Activated T-cell treated with anti-CD3 and anti-CD28 coated beads, Interleukin-2, amount 50 U/mL, for 72 hours (primary cell): ENCODE measurements around the gene APIP. TPM values are rescaled to one million over a fixed set of nuclear protein-coding genes. Genes with fewer than 3 reads are reported as not detected.

Source experiments
- ATAC-seq, 2 donors: fragments of 150-1000 bp; cut with Tn5 transposase; replicated peaks in 1 of 2; 2 replicates each; pipeline ENCODE4 v1.10.0; 2021; ENCODE audit warnings: moderate library complexity in 2 of 2, mild to moderate bottlenecking in 1 of 2
- DNase-seq, 2 donors: peaks; one replicate each; pipeline ENCODE4 v3.0.0; 2021 to 2022; ENCODE audit warnings: mixed read lengths in 1 of 2
- H3K27ac Mint-ChIP-seq: one replicate; pipeline ENCODE4 v1.8.0; 2022; ENCODE audit warnings: mild to moderate bottlenecking, moderate library complexity, mixed read lengths
- H3K27me3 Mint-ChIP-seq: one replicate; pipeline ENCODE4 v1.8.0; 2022; ENCODE audit warnings: low read depth, mixed read lengths
- H3K36me3 Mint-ChIP-seq, 2 donors: one replicate each; pipeline ENCODE4 v1.8.0; 2022; ENCODE audit warnings: mixed read lengths in 2 of 2, mild to moderate bottlenecking in 1 of 2; ENCODE audit not compliant: insufficient read depth in 2 of 2
- H3K4me1 Mint-ChIP-seq: one replicate; pipeline ENCODE4 v1.8.0; 2022; ENCODE audit warnings: low read depth, mixed read lengths
- H3K4me3 Mint-ChIP-seq, 2 donors: one replicate each; pipeline ENCODE4 v1.8.0; 2022; ENCODE audit warnings: mild to moderate bottlenecking in 2 of 2, mixed read lengths in 2 of 2, moderate library complexity in 2 of 2
- H3K9me3 Mint-ChIP-seq, 2 donors: one replicate each; pipeline ENCODE4 v1.8.0; 2022; ENCODE audit warnings: mixed read lengths in 2 of 2
- total RNA-seq, 2 donors: library from RNA; stranded (reverse); gene quantifications; one replicate each; pipeline ENCODE4 v1.2.3, GENCODE V29; 2022

The APIP gene
- total RNA-seq, 2 donors from 2014 or later, result 30.9 to 33.1 TPM

DNA sequence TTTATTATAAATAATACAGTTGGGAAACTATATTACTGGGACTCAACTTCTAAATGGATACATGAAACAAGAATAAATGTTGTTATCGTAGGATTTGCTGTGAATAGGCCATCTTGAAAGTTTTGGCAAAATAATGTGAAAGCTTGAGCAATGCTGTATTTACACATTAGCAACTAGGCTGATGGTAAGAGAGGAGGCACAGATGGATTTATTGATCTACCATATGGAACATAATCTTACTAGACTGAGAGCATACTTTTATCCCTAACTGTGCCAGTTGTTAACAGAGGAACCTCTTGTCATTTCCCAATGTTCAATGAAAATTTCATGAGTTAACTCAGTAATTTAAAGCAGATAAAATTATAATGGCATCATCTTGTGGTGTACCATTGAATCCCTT is 22.8 kb downstream of the APIP start:
- no peak overlapping the region for H3K4me3 Mint-ChIP-seq
- H3K4me1 Mint-ChIP-seq, result no peaks in the 10 kb centered on the region
- DNase-seq (no peak), ATAC-seq (no peak)
- H3K9me3 Mint-ChIP-seq, result peaks cover 7% of the 10 kb centered on the region in 2 donors
- peaks cover 9 to 12% of the 10 kb centered on the region in 2 donors for H3K36me3 Mint-ChIP-seq
- no peak overlapping the region for H3K27ac Mint-ChIP-seq
- H3K27me3 Mint-ChIP-seq, result no peaks in the 10 kb centered on the region

DNA sequence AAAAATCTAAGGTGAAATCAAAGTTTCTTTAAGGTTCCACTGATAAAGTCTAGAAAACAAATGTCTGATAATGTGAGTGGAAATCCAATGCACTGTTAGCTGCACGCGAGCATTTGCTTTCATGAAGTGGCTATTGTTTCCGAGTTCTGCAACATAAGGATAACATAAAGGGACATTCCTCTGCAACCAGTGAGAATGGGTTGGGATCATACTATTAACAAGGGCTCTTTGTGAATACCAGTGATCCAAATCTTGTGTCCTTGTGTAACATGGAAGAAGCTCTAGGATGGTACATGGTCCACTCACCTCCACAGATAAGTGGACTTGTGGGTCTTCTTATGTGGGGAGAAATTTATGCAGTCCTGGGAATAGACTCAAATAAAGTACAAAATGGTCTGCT is 24.6 kb downstream of the APIP start:
- Mint-ChIP-seq H3K4me3 (no peak overlapping the region), H3K4me1 (no peaks in the 10 kb centered on the region), H3K27ac (no peak overlapping the region), H3K36me3 (peaks cover 5 to 8% of the 10 kb centered on the region in 2 donors), H3K9me3 (peaks cover 5 to 6% of the 10 kb centered on the region in 2 donors), H3K27me3 (no peaks in the 10 kb centered on the region)
- ATAC-seq (no peak), DNase-seq (no peak)

DNA sequence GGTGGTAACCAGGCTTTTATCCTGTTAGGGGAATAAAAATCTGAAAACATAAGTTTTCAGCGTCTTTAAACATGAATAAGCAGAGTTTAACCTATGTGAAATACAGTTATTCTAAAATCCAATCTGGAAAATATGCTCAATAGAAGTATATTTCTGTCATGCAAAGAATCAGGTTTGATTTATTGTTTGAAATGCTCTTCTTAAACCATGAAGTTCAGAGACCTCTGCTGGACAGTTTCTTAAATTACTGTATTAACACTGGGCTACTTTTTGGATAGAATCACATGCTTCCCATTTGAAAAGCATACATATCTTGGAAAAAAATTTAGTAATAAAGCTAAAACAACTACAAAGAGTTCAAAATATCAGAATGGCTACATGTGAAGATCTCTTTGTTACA is 25.4 kb downstream of the APIP start:
- Mint-ChIP-seq H3K4me3 (no peak overlapping the region), H3K36me3 (peaks cover 0 to under 1% of the 10 kb centered on the region in 2 donors), H3K27me3 (no peaks in the 10 kb centered on the region), H3K4me1 (no peaks in the 10 kb centered on the region), H3K27ac (no peak overlapping the region), H3K9me3 (no peaks in the 10 kb centered on the region)
- DNase-seq (no peak), ATAC-seq (no peak)

DNA sequence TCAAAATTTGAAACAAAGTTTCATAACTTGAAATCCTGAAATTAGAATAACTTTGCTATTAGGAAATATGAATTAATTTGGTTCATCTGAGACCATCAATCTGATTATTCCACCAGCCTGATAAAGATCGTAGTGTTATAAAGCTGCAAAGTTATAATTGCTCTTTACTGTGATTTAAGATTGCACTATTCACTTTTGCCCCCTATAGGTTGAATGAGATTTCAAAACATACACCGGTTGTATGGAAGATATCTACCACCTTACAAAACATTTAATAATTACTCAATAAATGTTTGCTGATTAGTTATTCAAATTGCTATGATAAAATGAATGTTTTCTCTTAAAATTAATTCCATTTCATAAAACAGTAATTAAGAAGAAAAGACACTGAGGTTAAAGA is 26.1 kb downstream of the APIP start:
- Mint-ChIP-seq H3K27ac (no peak overlapping the region), H3K9me3 (no peaks in the 10 kb centered on the region), H3K4me1 (no peaks in the 10 kb centered on the region), H3K4me3 (no peak overlapping the region), H3K27me3 (no peaks in the 10 kb centered on the region), H3K36me3 (no peaks in the 10 kb centered on the region)
- DNase-seq (no peak), ATAC-seq (no peak)

DNA sequence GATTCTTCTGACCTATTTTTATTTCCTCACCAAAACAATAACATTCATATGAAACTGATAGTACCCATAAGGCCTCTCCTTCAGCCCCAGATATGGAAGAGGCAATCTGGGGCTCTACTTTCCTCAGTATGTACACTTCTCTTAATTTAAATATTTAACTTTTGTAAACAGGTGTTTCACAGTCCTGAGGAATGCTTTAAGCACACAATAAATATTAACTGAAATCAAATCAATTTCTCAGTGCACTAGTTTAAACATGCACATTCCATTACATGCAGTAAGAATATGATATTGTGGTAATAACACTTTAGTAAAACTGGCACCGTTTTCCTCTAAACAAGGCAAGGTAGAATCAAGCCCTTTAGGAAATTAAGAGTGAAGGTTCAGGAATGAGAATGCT is 28.9 kb downstream of the APIP start:
- H3K36me3 Mint-ChIP-seq, result peaks cover 2 to 4% of the 10 kb centered on the region in 2 donors
- no peak for ATAC-seq
- no peak overlapping the region for H3K4me3 Mint-ChIP-seq
- no peaks in the 10 kb centered on the region for H3K27me3 Mint-ChIP-seq
- no peaks in the 10 kb centered on the region for H3K9me3 Mint-ChIP-seq
- no peaks in the 10 kb centered on the region for H3K4me1 Mint-ChIP-seq
- H3K27ac Mint-ChIP-seq, result no peak overlapping the region
- no peak for DNase-seq

DNA sequence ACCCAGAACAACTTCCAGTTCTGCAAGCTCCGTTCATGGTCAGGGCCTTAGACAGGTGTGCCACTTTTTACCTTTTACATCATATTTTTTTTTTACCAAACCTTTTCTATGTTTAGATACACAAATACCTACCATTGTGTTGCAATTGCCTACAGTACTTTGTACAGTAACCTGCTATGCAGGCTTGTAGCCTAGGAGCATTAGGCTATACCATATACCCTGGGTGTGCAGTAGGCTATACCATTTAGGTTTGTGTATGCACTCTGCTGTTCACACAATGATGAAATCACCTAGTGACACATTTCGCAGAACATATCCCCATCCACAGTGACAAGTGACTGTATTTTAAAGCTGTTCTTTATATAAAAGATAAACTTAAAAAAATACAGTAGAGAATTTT is 29.6 kb downstream of the APIP start:
- no peak overlapping the region for H3K4me3 Mint-ChIP-seq
- DNase-seq, result no peak
- H3K4me1 Mint-ChIP-seq, result no peaks in the 10 kb centered on the region
- no peaks in the 10 kb centered on the region for H3K9me3 Mint-ChIP-seq
- no peak for ATAC-seq
- no peak overlapping the region for H3K27ac Mint-ChIP-seq
- peaks cover 2 to 4% of the 10 kb centered on the region in 2 donors for H3K36me3 Mint-ChIP-seq
- no peaks in the 10 kb centered on the region for H3K27me3 Mint-ChIP-seq

- ATAC-seq (no peak), DNase-seq (no peak)
- no peaks in the 10 kb centered on the region for H3K9me3 Mint-ChIP-seq
- H3K4me1 Mint-ChIP-seq, result no peaks in the 10 kb centered on the region
- no peaks in the 10 kb centered on the region for H3K27me3 Mint-ChIP-seq
- H3K27ac Mint-ChIP-seq, result no peak overlapping the region
- H3K4me3 Mint-ChIP-seq, result no peak overlapping the region
- H3K36me3 Mint-ChIP-seq, result peaks cover 2 to 4% of the 10 kb centered on the region in 2 donors
These were observed 34.3 kb downstream of the APIP start for GRCh38 chr11:34881900-34882299.

DNA sequence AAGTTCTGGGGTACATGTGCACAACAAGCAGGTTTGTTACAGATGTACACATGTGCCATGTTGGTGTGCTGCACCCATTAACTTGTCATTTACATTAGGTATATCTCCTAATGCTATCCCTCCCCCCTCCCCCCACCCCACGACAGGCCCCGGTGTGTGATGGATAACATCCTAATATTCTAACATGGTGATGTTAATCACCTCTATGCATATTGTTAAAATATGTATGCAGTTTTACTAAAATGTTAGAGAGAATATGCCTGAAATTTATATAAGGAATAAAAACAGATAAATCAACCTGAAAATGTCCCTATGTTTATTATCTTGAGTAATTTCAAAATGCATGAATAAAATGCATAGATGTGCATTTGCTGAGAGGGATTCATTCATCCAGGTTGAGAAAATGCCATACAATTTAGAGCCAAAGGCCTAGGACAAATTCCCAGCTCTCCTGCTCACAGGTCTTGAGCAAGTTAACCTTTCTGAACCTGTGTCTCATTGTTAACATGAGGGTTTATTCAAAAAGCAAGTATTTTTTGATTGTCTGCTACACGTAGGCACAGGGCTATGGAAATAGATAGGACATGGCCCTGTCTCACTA is 38.7 kb downstream of the APIP start:
- H3K36me3 Mint-ChIP-seq, result peaks cover 0 to 2% of the 10 kb centered on the region in 2 donors
- H3K4me1 Mint-ChIP-seq, result no peaks in the 10 kb centered on the region
- ATAC-seq (no peak), DNase-seq (no peak)
- no peak overlapping the region for H3K27ac Mint-ChIP-seq
- H3K4me3 Mint-ChIP-seq, result no peak overlapping the region
- no peaks in the 10 kb centered on the region for H3K9me3 Mint-ChIP-seq
- no peaks in the 10 kb centered on the region for H3K27me3 Mint-ChIP-seq

DNA sequence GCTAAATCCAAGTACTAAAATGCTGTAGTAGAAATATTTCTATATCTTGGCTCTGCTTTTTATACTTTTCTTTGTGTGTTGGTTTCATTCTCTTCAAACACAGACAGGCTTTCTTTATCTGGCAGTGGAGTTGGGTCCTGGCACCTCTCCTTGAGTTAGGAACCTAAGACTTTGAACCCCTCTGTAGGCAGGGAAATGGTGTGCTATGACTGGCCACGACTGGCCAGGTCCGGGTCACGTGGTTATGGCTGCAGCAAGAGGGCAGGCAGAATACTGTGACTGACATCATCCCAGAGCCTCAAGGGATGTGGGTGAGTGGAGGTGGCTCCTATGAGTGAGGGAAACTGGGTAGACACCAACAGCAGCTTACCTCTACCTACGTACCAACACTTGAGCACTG is 42.0 kb downstream of the APIP start:
- no peaks in the 10 kb centered on the region for H3K27me3 Mint-ChIP-seq
- no peaks in the 10 kb centered on the region for H3K4me1 Mint-ChIP-seq
- no peak for ATAC-seq
- no peak for DNase-seq
- H3K27ac Mint-ChIP-seq, result no peak overlapping the region
- no peak overlapping the region for H3K4me3 Mint-ChIP-seq
- no peaks in the 10 kb centered on the region for H3K9me3 Mint-ChIP-seq
- peaks cover 0 to 2% of the 10 kb centered on the region in 2 donors for H3K36me3 Mint-ChIP-seq

GRCh38 chr11:34870548-34871196 is 45.5 kb downstream of the APIP start:
- Mint-ChIP-seq H3K36me3 (peaks cover 0 to under 1% of the 10 kb centered on the region in 2 donors), H3K4me1 (no peaks in the 10 kb centered on the region), H3K9me3 (no peaks in the 10 kb centered on the region), H3K27me3 (no peaks in the 10 kb centered on the region), H3K27ac (no peak overlapping the region), H3K4me3 (no peak overlapping the region)
- DNase-seq, result no peak
- ATAC-seq, result no peak

DNA sequence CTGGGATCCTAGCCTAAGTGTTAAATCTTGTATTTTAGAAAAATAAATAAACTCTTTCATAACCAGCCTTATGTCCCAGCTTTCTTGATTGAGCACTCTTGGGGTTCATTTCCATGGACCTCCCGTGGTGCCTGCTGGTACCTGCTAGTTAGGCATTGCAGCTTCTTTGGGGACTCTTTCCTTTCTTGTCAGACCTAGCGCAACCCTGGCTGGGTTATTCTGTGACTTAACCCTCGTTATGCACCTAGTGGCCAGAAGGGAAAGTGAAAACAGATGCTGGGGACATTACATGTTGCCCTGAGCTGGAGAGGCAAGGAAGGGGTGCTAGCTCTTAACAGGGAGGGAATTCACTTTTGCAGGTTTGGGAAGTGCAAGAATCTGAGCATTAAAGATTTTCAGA is 46.8 kb downstream of the APIP start:
- DNase-seq (no peak), ATAC-seq (no peak)

DNA sequence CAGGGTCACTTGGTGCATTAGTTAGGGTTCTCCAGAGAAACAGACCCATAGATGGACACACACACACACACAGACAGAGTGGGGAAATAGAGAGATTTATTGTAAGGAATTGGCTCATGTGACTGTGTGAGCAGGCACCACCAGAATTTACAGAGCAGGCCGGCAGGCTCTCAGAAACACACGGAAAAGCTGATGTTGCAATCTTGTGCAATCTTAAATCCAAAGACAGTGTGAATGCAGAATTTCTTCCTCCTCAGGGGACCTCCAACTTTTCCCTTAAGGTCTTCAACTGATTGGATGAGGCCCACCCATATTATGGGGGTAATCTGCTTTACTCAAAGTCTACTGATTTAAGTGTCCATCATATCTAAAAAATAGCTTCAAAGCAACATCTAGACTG is 49.8 kb downstream of the APIP start:
- H3K27ac Mint-ChIP-seq, result no peak overlapping the region
- ATAC-seq, result no peak

More for the DNA sequence above, 46.8 kb downstream of the APIP start:
- Mint-ChIP-seq H3K9me3 (no peaks in the 10 kb centered on the region), H3K4me1 (no peaks in the 10 kb centered on the region), H3K4me3 (no peak overlapping the region), H3K27ac (peak overlapping the region; percentile 12), H3K36me3 (no peaks in the 10 kb centered on the region), H3K27me3 (no peaks in the 10 kb centered on the region)

DNA sequence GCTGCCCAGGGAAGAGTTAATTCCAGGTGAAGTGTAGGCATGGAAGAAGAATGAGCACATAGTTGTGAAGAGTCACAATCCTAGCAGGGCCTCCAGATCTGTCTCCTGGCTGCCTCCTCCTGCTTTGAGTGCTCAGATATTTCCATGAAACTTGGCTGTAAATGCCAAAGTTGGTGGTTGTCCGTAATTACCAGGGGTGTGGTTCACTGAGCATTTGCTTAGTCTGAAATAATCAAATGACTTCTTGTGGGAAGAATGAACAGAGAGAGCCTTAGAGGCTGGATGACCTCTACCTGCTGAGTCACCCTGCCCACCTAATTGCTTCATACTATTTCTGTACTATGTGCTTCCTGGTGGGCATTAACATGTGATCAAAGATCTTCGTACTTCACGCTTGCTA is 50.9 kb downstream of the APIP start:
- Mint-ChIP-seq H3K4me3 (no peak overlapping the region), H3K27me3 (no peaks in the 10 kb centered on the region), H3K36me3 (no peaks in the 10 kb centered on the region), H3K27ac (no peak overlapping the region), H3K4me1 (no peaks in the 10 kb centered on the region), H3K9me3 (no peaks in the 10 kb centered on the region)
- DNase-seq, result no peak
- no peak for ATAC-seq

More for the DNA sequence above, 49.8 kb downstream of the APIP start:
- H3K36me3 Mint-ChIP-seq, result no peaks in the 10 kb centered on the region
- H3K27me3 Mint-ChIP-seq, result no peaks in the 10 kb centered on the region
- no peak overlapping the region for H3K4me3 Mint-ChIP-seq
- DNase-seq, result no peak
- H3K9me3 Mint-ChIP-seq, result no peaks in the 10 kb centered on the region
- H3K4me1 Mint-ChIP-seq, result no peaks in the 10 kb centered on the region

DNA sequence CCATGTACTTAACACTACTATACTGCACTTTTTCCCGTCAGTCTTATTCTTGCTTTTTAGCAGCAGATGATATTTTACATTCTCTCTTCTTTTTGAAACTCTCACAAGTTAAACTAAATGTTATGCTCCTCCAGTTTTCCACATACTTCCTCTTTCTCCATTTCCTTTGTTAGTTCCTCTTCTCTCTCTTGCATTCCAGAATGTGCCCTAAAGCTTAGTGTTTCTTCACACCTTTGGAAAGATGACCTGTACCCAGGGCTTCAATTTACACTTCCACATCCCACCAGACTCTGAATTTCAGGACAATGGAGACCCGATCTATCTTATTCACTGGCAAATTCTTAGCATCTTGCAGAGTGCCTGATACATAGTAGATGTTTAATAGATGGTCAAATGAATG is 51.8 kb downstream of the APIP start:
- DNase-seq (no peak), ATAC-seq (no peak)
- Mint-ChIP-seq H3K27ac (no peak overlapping the region), H3K9me3 (no peaks in the 10 kb centered on the region), H3K36me3 (no peaks in the 10 kb centered on the region), H3K4me3 (no peak overlapping the region), H3K27me3 (no peaks in the 10 kb centered on the region), H3K4me1 (no peaks in the 10 kb centered on the region)
